Ovary (tissue), 9 donors: ENCODE measurements around the gene NKX6-2. TPM values are rescaled to one million over a fixed set of nuclear protein-coding genes. Genes with fewer than 3 reads are reported as not detected.

Experiments
- DNase-seq, 5 donors: peaks; one replicate each; pipeline ENCODE4 v3.0.0-alpha.2; 2019 to 2020
- H3K27ac ChIP-seq, 2 donors: fragments of 200-600 bp; one replicate each; pipeline versions ENCODE4 v1.5.1 to v1.8.0; 2019 to 2022
- H3K27me3 ChIP-seq: fragments of 200-600 bp; one replicate; pipeline ENCODE4 v1.8.0; 2022
- H3K36me3 ChIP-seq: fragments of 200-600 bp; sonication (generic); one replicate; pipeline ENCODE4 v1.5.1; 2019
- H3K4me1 ChIP-seq: one replicate; pipeline ENCODE4 v1.8.1; 2013; ENCODE audit warnings: mild to moderate bottlenecking, moderate library complexity; ENCODE audit not compliant: insufficient read depth
- H3K4me3 ChIP-seq: fragments of 200-600 bp; sonication (generic); one replicate; pipeline ENCODE4 v1.5.1; 2017
- H3K9me3 ChIP-seq, 2 donors: fragments of 200-600 bp in 1 of 2; sonication (generic) in 1 of 2; one replicate each; pipeline versions ENCODE4 v1.5.1 to v1.8.1; 2013 to 2019; ENCODE audit warnings: mild to moderate bottlenecking in 1 of 2, moderate library complexity in 1 of 2
- EP300 ChIP-seq: sonication (generic); formaldehyde crosslinking; IDR thresholded peaks from one replicate; pipeline ENCODE4 v1.6.1; 2017; ENCODE audit warnings: antibody characterized with exemption
- POLR2A ChIP-seq: fragments of 450-650 bp; IDR thresholded peaks from one replicate; pipeline ENCODE4 v1.6.1; 2017; ENCODE audit warnings: antibody characterized with exemption, mild to moderate bottlenecking, moderate library complexity
- WGBS, 3 donors: extraction: QIAGEN DNeasy Blood & Tissue Kit in 1 of 3; methylation state at CpG; one replicate each; pipeline versions ENCODE4 v1.1.5 to v1.1.7; 2013 to 2017; 5-methylcytosine and 5-hydroxymethylcytosine counted together
- intact Hi-C, 4 donors: fragments of 100-400 bp; cut with DNase I; formaldehyde crosslinking; loops; one replicate each; pipeline versions ENCODE4 v1.11.0 to v1.15.1; 2022 to 2023
- polyA plus RNA-seq, 2 donors: library from polyadenylated mRNA; stranded (reverse); fragments of 200-250 nt in 1 of 2; fragments of 350-450 nt in 1 of 2; fragmentation: Illumina TruSeq in 1 of 2; extraction: RNeasy Lipid Tissue Mini Kit (QIAGEN cat#74804) in 1 of 2; gene quantifications; one replicate each; pipeline ENCODE4 v1.2.3, GENCODE V29; 2013 to 2014
- total RNA-seq, 7 donors: library from RNA; depleted of rRNA in 2 of 7; stranded (reverse); fragments of >200 nt in 2 of 7; fragmentation: NEBNext Ultra II Directional in 3 of 7; extraction: Animal tissue kit (Norgen Biotek cat#: 25700) in 3 of 7; gene quantifications; one replicate each; pipeline versions ENCODE4 v1.1.0 to v1.2.4, GENCODE V29; 2016 to 2023
- TF ChIP-seq, protein P1 (sequence below), 3 donors: fragments of 450-650 bp in 2 of 3; fragments of 200-600 bp in 1 of 3; IDR thresholded peaks; one replicate each; pipeline versions ENCODE4 v1.5.1 to v1.8.0; 2016 to 2022; ENCODE audit warnings: antibody characterized with exemption in 3 of 3, mild to moderate bottlenecking in 1 of 3
- donor health status: DM: no; HTN: no; CAD: no; lungs with moderate emphysema.
- donor health status: DM: no; HTN: no; CAD: no.
- donor health status: Bipolar disorder and iron deficiency.
- donor health status: DM: yes; HTN: yes; CAD: no.
- donor health status: DM: no; HTN: no; CAD: no.
- donor health status: DM: yes; HTN: yes; CAD: no.

NKX6-2 gene
- total and polyA plus RNA-seq, 9 donors: not detected

DNA sequence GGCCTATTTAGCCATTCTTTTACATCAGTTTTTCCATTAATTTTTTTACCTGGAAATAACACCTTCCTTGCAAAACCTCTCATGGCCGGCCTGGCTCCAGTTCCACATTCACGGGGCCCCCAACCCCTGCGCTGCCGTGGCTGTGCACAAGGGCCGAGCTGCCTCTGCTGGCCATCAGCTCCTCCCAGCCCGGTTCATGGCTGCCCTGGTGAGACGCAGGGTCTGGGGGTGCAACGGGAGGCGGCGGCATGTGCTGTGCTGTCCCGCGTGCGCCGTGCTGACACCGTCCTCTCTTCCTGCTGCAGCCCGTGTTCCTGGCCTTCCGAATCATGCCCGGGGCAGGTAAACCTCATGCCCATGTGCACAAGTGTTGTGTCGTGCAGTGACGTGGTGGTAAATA, 4.4 kb downstream of the NKX6-2 start:
- intact Hi-C loops: loop anchor here in 1 of 4 donors (10.0 kb wide), 1 partner anchor 237 kb away; no protein-coding TSS in a partner anchor
- Histone ChIP-seq H3K4me1 (no peaks in the 10 kb centered on the region), H3K36me3 (no peaks in the 10 kb centered on the region), H3K4me3 (no peak overlapping the region), H3K9me3 (peaks cover 0 to 6% of the 10 kb centered on the region in 2 donors), H3K27me3 (peaks cover 9% of the 10 kb centered on the region), H3K27ac (no peak overlapping the region)
- WGBS, 3 donors: 95 to 98% (median 97%) methylated on average over 20 of the region's 20 CpGs
- DNase-seq: no peak
- TF ChIP-seq POLR2A: no peak
- TF ChIP-seq EP300: no peak
- TF ChIP-seq, protein P1, sequence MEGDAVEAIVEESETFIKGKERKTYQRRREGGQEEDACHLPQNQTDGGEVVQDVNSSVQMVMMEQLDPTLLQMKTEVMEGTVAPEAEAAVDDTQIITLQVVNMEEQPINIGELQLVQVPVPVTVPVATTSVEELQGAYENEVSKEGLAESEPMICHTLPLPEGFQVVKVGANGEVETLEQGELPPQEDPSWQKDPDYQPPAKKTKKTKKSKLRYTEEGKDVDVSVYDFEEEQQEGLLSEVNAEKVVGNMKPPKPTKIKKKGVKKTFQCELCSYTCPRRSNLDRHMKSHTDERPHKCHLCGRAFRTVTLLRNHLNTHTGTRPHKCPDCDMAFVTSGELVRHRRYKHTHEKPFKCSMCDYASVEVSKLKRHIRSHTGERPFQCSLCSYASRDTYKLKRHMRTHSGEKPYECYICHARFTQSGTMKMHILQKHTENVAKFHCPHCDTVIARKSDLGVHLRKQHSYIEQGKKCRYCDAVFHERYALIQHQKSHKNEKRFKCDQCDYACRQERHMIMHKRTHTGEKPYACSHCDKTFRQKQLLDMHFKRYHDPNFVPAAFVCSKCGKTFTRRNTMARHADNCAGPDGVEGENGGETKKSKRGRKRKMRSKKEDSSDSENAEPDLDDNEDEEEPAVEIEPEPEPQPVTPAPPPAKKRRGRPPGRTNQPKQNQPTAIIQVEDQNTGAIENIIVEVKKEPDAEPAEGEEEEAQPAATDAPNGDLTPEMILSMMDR (IDR thresholded peaks at IDR 0.05): no peak

DNA sequence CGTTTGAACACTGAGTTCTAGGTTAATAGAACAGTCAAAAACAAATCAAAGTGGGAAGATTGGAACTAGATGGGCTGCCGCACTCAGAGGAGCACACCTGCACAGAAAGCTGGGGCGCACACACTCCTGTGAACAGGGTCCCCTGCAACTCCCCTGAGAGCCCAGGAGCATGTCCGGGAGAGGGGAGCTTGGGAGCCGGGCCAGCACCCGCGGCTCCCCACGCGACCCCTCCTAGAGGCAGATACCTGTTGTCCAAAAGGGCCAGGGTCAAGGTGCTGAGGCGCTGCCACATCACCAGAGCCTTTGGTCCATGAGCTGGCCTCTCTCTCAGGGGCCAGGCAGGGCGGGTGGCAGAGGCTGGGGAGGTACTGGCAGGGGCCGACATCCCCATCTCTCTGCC, 5.6 kb downstream of the NKX6-2 start:
- Histone ChIP-seq H3K27ac (no peak overlapping the region), H3K36me3 (no peaks in the 10 kb centered on the region), H3K27me3 (peaks cover 9% of the 10 kb centered on the region), H3K4me3 (no peak overlapping the region), H3K4me1 (no peaks in the 10 kb centered on the region), H3K9me3 (peaks cover 0 to 6% of the 10 kb centered on the region in 2 donors)
- DNase-seq: no peak
- intact Hi-C loops: loop anchor here in 1 of 4 donors (10.0 kb wide), 1 partner anchor 236 kb away; no protein-coding TSS in a partner anchor
- WGBS, 3 donors: 90 to 95% (median 91%) methylated on average over 12 of the region's 12 CpGs
- TF ChIP-seq EP300: no peak
- no peak for TF ChIP-seq POLR2A
- TF ChIP-seq, protein P1 (IDR thresholded peaks at IDR 0.05): no peak

- Histone ChIP-seq H3K4me1 (no peaks in the 10 kb centered on the region), H3K9me3 (peaks cover 0 to 6% of the 10 kb centered on the region in 2 donors), H3K27me3 (peaks cover 5% of the 10 kb centered on the region), H3K36me3 (no peaks in the 10 kb centered on the region), H3K27ac (no peak overlapping the region), H3K4me3 (no peak overlapping the region)
- 85 to 90% (median 90%) methylated on average over 41 of the region's 41 CpGs for WGBS, 3 donors
- DNase-seq: no peak
- intact Hi-C loops: loop anchor here in 1 of 4 donors (10.0 kb wide), 1 partner anchor 235 kb away; no protein-coding TSS in a partner anchor
- TF ChIP-seq EP300: no peak
Observed at GRCh38 chr10:132779549-132780294, 6.2 kb downstream of the NKX6-2 start.

GRCh38 chr10:132777441-132777840, 8.5 kb downstream of the NKX6-2 start:
- Histone ChIP-seq H3K4me3 (no peak overlapping the region), H3K36me3 (no peaks in the 10 kb centered on the region), H3K27me3 (no peaks in the 10 kb centered on the region), H3K9me3 (no peaks in the 10 kb centered on the region), H3K4me1 (no peaks in the 10 kb centered on the region), H3K27ac (no peak overlapping the region)
- 96 to 97% (median 96%) methylated on average over 14 of the region's 14 CpGs for WGBS, 3 donors
- intact Hi-C loops: no loop called here
- DNase-seq: no peak
- TF ChIP-seq, protein P1 (IDR thresholded peaks at IDR 0.05): no peak
- TF ChIP-seq POLR2A (no peak), EP300 (no peak)

DNA sequence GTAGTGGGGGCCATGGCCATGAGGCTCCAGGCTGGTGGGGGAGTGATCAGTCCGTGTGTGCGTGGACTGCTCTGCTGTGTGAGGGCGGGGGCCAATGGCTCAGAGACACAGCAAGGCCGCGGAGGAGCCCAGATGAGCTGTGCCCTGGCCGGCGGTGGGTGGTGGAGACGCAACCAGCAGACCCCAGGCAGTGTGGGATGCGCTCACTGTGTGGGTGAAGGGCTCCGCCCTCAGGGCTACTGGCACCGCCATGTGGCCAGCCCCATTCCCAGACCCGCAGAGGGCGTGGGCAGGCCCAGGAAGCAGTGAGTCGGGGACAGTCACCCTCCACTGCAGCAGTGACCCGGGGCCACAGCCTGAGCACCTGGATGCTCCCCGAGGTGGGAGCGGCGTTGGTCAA, 9.1 kb downstream of the NKX6-2 start:
- TF ChIP-seq POLR2A (no peak), EP300 (no peak)
- TF ChIP-seq, protein P1 (IDR thresholded peaks at IDR 0.05): no peak
- Histone ChIP-seq H3K4me3 (no peak overlapping the region), H3K27me3 (no peaks in the 10 kb centered on the region), H3K36me3 (no peaks in the 10 kb centered on the region), H3K4me1 (no peaks in the 10 kb centered on the region), H3K27ac (no peak overlapping the region), H3K9me3 (no peaks in the 10 kb centered on the region)
- 84 to 93% (median 89%) methylated on average over 15 to 18 of the region's 18 CpGs for WGBS, 3 donors
- no peak for DNase-seq
- intact Hi-C loops: no loop called here
